IPS DF 4.7 (cell line): ENCODE measurements around the gene HNMT.
"Not testable (repeated sequence)": the region's sequence is repeated elsewhere in the genome, so short reads cannot be mapped to it uniquely, and the experiment has no call there.

ENCODE experiments used
- DNase-seq: peaks from one replicate; pipeline ENCODE4 v3.0.0-alpha.2; 2013; ENCODE audit warnings: low spot score; ENCODE audit errors: extremely low read depth

The HNMT gene

DNA sequence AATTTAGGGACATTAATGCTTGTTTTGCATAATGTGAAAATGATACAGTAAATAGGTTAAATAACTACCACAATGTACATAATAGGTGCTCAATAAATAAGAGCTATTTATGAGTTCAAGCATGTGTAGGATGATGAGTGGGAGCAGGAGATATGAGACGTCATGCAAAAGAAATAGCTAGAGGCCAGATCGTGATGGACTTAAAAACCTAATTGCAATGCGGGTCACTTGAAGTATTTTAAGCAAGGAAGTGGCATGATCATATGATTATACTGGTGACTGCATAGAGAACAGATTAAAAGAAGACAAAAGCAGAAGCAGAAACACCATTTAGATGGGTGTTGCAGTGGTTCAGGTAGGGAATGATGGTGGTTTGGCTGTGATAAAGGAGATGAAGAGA, 78.0 kb downstream of the HNMT start:
- no peak for DNase-seq

- DNase-seq = not testable (repeated sequence)
Observed at GRCh38 chr2:138043588-138043987, 79.3 kb downstream of the HNMT start.

DNA sequence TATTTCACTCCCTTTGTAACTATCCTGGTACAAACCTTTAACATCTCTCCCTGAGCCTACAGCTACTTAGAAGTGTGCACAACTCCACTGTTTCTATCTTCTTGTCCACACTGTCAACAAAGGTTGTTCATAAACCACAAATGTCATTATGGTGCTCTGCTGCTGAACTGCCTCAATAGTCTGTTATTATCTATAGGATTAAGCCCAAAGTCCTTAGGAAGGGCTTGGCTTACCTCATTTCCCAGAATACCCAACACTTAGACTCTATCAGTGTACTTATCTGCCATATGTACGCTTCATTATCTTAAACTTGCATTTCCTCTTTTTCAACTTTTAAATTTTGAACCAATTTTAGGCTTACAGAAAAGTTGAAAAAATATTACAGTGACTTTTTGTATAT, 94.2 kb downstream of the HNMT start:
- DNase-seq = no peak

- no peak for DNase-seq
Observed at GRCh38 chr2:138059487-138060300, 95.4 kb downstream of the HNMT start.

DNA sequence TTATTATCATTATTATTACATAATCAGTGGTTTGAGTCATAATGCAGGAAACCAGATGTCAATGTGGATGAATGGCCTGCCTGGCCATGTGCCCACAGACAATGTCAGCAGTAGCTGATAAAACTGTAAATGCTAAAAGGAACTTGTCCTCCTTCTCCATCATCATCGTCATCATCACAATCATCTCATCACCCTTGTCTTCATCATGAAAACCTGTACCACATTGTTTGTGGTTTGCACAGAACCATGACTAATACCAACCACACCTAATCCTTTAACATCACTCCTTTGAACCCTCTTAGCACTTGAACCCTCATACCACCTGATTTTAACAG, 96.0 kb downstream of the HNMT start:
- DNase-seq = no peak

DNA sequence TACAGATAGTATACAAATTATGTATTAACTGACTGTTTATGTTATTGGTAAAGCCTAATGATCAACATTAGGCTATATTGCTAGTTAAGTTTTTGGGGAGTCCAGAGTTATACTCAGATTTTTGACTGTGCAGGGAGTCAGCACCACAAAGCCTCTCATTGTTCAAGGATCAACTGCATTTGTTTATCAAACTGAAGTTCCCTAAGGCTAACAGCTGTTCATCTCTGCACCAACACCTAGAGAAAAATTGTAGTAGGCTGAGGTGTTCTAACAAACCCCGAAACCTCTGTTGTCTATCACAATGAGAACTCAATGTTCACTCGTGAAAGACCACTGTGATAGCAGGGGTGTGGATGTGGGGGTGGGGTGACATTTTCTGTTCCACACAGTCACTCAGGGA, 97.7 kb downstream of the HNMT start:
- no peak for DNase-seq

- no peak for DNase-seq
Observed at GRCh38 chr2:138063181-138063580, 98.9 kb downstream of the HNMT start.
